Endothelial cell of umbilical vein (primary cell): Measurements from ENCODE around the gene CLINT1.

ENCODE experiments used
- CTCF ChIP-seq, 2 donors: IDR thresholded peaks; 1 replicate in 1 of 2; 2 replicates in 1 of 2; pipeline ENCODE4 v1.5.1; 2011; ENCODE audit warnings: low read length in 2 of 2, mild to moderate bottlenecking in 2 of 2, moderate library complexity in 2 of 2, control low read depth in 1 of 2, inconsistent platforms in 1 of 2, low read depth in 1 of 2; ENCODE audit not compliant: insufficient read depth in 1 of 2; ENCODE audit errors: extremely low read depth in 1 of 2
- MYC ChIP-seq: IDR thresholded peaks from one replicate; pipeline ENCODE4 v1.6.1; 2011; ENCODE audit warnings: mild to moderate bottlenecking, low read depth, low read length
- POLR2A ChIP-seq: IDR thresholded peaks from 2 replicates; pipeline ENCODE4 v1.6.1; 2012; ENCODE audit warnings: low read depth, mild to moderate bottlenecking, control low read depth, low read length
- POLR2AphosphoS5 ChIP-seq: IDR thresholded peaks from 2 replicates; pipeline ENCODE4 v1.6.1; 2012; ENCODE audit warnings: low read depth, mild to moderate bottlenecking, control low read depth, low read length, moderate library complexity; ENCODE audit not compliant: insufficient read depth

DNA sequence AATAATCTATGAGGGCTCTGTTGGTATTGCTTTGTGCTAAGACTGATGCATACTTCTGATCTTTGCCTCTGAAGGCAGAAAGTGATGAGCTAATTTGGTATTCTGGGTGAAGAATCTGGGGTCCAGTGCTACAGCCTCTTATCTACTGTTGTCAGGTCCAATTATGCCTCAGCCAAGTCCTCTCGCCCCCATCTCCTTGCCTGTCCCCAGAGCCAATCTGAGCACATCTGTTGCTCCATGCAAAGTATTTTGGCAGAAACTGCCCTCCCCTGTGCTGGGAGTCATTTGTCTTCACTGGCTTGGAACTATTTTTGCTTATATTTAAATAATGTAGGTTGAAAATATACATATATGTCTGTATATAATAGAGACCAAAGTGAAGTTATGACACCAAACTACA, 92.0 kb downstream of the CLINT1 start:
- no peak for TF ChIP-seq CTCF (IDR thresholded peaks at IDR 0.05; ENCODE audit: extremely low read depth in 1 of 2, insufficient read depth in 1 of 2, low read depth in 1 of 2, low read length in 2 of 2)
- no peak for TF ChIP-seq POLR2A
- TF ChIP-seq POLR2AphosphoS5 = no peak
- TF ChIP-seq MYC = no peak
